HG03097 (cell line): ENCODE data around the gene SARNP.
A peak's percentile ranks its signal among the peaks of the same experiment; 100 is the strongest.

Source experiments
- ATAC-seq: cut with Tn5 transposase; IDR thresholded peaks from one replicate; pipeline ENCODE4 v1.9.1; 2021; ENCODE audit not compliant: unreplicated experiment, low FRiP score

SARNP gene

DNA sequence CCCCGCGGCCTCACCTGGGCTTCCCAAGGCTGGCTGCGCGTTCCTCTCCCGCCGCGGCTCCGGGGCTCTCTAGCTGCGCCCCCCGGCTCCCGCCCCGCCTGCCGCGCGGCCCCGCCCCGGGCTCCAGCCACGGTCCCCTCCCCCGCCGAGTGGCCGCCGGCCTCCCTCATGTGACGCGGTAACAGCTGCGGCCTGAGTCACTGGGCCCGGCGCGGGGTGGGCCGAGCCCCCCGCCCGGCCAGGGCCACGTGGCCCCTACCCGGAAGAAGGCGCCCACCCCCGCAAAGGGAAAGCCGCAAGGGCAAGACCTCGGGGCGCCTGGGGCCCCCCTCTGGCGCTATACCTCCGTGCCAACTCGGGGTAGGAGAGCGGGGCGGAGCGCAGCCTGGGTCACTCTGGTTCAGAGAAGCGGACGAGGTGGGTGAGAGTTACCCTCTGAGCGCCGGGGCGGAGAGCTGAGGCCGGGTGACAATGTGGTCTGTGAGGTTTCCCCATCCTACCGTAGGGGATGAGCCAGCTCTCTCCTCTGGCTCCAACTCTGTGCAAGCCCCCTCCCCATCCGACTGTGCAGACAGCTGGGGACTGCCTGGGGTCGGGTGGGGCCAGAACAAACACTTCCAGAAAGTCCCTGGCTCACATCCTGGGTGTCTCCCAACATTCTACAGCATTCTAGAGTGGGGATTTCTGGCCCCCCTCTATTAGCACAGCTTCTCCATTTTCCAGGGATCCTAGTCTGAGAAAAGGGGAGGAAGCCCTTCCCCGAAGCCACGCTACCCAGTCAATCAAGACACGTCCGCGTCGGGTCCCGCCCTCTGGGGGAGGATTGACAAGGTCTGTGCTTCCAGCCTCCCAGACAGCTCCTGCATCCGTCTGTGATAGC, 88.3 kb downstream of the SARNP start, which contains the start of gene CD63:
TSS of gene CD63 (minus strand) at position 71 of the 880 bp plus-strand sequence. CDS start 668 bp downstream, outside the sequence.
- peak; percentile 48 for ATAC-seq

GRCh38 chr12:55728186-55728938, 89.2 kb downstream of the SARNP start:
- peak; percentile 11 for ATAC-seq

- ATAC-seq, result no peak
These were observed 89.8 kb downstream of the SARNP start for GRCh38 chr12:55727643-55728185.

GRCh38 chr12:55726971-55727370, 90.6 kb downstream of the SARNP start:
- ATAC-seq, result no peak

DNA sequence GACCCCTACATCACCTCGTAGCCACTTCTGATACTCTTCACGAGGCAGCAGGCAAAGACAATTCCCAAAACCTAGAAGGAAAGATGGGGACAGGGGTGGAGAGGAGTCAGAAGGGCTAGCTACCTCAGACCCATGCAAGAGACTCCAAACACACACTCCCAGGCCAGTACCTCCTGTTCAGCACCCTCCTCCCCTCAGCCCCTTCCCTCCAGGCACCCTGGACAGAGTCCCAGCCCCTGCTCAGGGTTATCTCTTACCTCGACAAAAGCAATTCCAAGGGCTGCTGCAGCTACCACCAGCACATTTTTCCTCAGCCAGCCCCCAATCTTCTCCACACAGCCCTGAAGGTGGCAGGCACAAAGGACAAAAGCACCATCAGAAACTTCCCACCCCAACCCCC, 92.0 kb downstream of the SARNP start:
- no peak for ATAC-seq

DNA sequence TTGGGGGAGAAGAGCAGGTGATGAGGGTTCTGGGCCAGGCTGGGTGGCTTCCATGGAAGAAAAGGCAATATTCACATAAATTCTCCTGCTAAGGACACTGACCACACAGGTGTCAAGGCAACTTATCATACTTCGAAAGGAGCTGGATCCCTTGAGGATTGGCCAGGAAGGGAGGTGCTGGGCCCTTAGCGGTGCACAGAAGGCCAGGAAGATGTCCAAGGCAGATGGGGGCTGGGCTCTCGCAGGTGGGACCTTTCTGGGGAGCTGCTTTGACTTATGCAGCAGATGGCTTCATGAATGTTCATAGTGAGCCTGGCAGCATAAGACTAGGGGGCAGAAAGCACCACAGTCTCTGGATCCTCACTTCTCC, 92.6 kb downstream of the SARNP start:
- no peak for ATAC-seq

GRCh38 chr12:55724226-55724939, 93.1 kb downstream of the SARNP start:
- ATAC-seq, result no peak

DNA sequence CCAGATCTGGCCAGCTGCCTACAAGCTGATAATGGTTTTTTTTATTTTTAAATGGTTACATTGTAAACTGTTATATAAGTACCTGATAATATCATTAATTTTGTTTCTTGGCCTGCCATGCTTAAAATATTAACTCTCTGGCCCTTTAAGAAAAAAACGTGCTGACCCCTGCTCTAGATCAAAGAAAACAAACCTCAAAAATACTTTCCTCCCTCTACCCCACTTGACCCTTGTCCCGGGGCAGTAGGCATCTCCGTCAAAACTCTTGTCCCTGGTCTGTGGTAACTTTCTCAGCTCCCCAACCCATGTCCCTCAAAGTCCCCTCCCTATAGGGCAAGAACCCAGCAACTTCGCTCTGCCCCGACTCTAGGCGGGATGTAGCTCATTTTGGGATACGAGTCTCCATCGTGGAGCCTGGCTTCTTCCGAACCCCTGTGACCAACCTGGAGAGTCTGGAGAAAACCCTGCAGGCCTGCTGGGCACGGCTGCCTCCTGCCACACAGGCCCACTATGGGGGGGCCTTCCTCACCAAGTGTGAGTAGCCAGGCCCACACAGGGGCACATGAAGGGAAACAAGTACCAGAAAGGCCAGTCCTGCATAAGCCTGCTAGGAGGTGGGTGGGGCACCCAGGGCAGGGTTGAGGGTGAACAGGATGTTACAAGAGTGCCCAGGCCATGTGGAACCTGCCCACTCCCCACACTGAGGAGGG, 93.9 kb downstream of the SARNP start:
- no peak for ATAC-seq

GRCh38 chr12:55722948-55723347, 94.6 kb downstream of the SARNP start:
- no peak for ATAC-seq

GRCh38 chr12:55721601-55722213, 95.8 kb downstream of the SARNP start:
- ATAC-seq, result no peak

DNA sequence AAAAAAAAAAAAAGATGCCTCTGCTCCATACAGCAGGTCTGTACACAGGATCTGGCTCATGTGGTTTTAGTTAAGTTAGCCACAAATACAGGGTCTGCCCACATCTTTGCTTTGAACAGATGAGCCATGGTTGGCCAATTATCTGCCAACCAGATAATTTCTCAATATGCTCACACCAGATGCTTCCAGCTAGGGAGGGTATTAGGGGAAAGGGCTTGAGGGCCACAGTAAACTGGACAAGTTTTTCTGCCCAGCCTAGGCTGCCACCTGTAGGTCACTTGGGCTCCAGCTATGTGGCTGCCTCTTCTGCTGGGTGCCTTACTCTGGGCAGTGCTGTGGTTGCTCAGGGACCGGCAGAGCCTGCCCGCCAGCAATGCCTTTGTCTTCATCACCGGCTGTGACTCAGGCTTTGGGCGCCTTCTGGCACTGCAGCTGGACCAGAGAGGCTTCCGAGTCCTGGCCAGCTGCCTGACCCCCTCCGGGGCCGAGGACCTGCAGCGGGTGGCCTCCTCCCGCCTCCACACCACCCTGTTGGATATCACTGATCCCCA, 96.6 kb downstream of the SARNP start:
- no peak for ATAC-seq

DNA sequence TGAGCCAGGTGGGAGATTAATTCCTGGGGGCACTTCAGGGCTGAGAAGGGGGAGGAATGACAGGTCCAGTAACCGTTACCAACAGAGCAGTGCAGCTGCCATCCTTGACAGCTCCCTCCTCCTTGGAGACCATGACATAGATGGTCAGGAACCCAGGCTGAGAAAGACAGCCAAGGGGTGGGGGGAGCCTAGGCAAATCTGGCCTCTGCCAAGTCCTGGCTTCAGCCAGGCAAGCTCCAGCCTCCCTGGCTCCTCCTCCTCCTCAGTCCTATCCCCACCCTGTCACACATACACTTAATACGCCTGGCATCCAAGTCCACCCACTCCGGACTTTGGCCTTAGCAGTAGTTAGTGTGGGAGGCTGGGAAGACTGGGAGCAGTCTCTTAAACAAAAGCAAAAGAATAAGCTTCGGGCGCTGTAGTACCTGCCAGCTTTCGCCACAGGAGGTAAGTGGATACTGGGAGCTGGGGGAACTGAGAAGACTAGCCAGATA, 97.4 kb downstream of the SARNP start, which contains the start of gene RDH5:
TSS of gene RDH5 (plus strand) at position 323 of the 494 bp plus-strand sequence. CDS start 792 bp downstream, outside the sequence.
- no peak for ATAC-seq

DNA sequence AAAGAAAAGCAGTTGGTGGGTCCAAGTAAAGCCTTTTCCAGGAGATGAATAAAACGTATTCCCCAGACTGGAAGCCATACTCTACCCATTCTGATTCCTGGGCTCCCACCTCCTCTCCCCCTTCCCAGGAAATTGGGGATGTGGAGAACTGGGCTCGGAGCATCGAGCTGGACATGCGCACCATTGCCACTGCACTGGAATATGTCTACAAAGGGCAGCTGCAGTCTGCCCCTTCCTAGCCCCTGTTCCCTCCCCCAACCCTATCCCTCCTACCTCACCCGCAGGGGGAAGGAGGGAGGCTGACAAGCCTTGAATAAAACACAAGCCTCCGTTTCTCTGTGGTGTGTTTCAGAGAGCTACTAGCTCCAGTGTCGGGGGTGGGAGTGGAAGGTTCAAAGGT, 98.2 kb downstream of the SARNP start:
- no peak for ATAC-seq

GRCh38 chr12:55718624-55719275, 98.8 kb downstream of the SARNP start:
- ATAC-seq, result no peak

DNA sequence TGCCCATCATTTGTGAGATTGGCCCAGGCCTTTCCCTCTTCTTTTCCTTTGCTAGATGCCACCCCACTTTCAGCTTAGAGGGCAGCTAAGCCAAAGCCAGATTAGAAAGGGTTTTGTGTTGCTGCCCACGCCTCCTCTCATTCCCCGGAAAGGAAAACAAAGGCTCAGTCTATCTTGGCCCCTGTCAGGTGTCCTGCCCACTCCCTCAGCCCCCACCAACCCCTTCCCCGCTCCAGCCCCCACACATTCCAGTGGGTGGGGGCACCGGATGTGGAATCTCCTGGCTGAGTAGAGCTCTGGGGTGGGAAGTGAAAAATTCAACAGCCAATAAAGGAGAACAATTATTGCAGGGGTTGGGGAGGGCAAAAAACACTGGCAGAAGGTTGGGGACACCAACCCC, 99.5 kb downstream of the SARNP start:
- no peak for ATAC-seq

DNA sequence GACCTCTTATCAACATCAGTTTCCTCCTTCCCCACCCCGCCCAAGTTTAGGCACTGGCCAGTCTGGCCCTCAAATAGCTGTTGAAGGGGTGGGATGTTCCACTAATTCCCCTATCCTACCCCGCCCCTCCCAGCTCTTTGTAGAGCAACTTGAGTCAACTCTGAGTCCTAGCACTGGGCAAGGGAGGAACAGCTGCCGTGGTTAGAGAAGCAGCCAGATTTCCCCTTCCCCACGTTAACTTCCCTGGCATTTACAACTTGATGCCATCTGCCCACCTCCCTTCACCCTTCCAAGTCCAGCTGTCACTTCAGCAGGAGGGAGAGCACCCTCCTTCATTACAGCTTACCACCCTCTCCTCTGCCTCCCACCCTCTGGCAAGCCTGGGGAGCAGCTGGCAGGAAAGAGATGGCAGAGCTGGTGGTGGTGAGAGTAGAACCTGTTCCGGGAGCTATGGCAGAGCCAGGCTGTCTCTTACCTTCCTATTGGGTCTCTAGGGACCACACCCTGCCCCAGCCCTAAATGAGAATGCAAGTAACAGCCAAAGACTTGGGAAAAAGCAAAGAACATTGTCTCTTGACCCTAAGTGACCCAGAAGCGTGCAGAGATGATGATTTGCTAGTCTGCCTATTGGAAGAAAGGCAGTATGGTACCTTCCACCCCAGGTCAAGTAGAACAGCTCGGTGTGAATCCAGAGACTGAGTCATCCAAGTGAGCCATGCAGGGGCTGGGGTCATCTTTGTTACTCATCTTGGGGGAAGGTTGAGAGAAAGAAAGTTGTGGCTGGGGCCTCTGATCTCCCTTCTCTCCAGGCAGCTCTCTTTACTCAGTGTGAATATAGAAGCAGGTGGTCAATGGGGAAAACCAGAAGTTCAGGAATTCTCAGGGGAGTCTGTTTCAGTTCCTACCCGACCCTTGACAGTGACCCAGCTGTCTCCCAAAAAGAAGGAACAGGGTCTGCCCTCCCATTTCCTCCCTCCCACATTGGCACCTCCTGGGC, 100.2 kb downstream of the SARNP start:
- no peak for ATAC-seq

DNA sequence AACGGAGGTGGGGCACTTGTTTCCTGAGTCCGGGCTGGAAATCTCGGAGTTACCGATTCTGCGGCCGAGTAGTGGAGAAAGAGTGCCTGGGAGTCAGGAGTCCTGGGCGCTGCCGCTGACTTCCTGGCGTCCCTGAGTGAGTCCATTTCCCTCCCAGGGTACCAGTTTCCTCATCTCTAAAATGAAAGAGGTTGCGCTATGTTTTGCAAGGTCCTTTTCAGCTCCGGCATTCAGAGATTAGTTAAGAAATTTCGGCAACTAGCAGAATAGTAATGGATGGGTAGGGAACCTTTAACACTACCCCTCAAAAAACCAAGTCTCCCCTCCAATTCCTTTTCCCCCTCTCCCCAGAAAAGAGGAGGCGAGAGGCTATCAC, 101.0 kb downstream of the SARNP start:
- no peak for ATAC-seq
